ENCODE measurements around the gene SESN1.

- TF ChIP-seq, protein P1, sequence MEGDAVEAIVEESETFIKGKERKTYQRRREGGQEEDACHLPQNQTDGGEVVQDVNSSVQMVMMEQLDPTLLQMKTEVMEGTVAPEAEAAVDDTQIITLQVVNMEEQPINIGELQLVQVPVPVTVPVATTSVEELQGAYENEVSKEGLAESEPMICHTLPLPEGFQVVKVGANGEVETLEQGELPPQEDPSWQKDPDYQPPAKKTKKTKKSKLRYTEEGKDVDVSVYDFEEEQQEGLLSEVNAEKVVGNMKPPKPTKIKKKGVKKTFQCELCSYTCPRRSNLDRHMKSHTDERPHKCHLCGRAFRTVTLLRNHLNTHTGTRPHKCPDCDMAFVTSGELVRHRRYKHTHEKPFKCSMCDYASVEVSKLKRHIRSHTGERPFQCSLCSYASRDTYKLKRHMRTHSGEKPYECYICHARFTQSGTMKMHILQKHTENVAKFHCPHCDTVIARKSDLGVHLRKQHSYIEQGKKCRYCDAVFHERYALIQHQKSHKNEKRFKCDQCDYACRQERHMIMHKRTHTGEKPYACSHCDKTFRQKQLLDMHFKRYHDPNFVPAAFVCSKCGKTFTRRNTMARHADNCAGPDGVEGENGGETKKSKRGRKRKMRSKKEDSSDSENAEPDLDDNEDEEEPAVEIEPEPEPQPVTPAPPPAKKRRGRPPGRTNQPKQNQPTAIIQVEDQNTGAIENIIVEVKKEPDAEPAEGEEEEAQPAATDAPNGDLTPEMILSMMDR (conservative IDR thresholded peaks at IDR 0.05 in 1 of 2, IDR thresholded peaks at IDR 0.05 in 1 of 2; ENCODE audit: extremely low read depth in 1 of 2, insufficient read depth in 1 of 2, low read depth in 1 of 2, low read length in 2 of 2), result no peak
- no peak for TF ChIP-seq EZH2 (IDR thresholded peaks at IDR 0.05; ENCODE audit: borderline replicate concordance, low read length)
Observed at GRCh38 chr6:109056661-109057060, 38.0 kb downstream of the SESN1 start.

Measured in mammary epithelial cell (primary cell).